ENCODE results near the gene MACROD2. TPM values are rescaled to one million over a fixed set of nuclear protein-coding genes. Genes with fewer than 3 reads are reported as not detected.

Gene MACROD2
- total RNA-seq, 1 donor from 2014 or later, result 2.5 TPM

DNA sequence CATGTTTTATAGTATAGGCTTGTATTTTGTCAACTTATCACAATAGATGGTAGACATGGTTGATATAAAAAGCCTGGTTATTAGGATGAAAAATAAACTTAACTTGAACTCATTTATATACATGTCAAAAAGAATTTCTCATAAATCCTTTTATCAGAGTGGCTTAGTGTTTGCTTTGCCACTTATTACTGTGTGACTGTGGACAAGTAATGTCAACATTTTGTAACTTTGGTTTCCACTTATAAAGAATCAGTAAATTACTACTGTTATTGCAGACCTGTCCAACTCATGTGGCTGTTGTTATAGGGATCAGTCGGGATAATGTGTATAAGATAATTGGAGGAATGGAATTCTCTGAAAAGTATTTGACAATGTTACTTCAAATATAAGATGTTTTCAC lies 1236.9 kb downstream of the MACROD2 start:
- no peak for DNase-seq (ENCODE audit: extremely low spot score, unreplicated experiment)
- H3K27me3 Mint-ChIP-seq (ENCODE audit: unreplicated experiment), result no peaks in the 10 kb centered on the region
- H3K27ac Mint-ChIP-seq (ENCODE audit: unreplicated experiment), result no peak overlapping the region
- peaks cover 4% of the 10 kb centered on the region for H3K9me3 Mint-ChIP-seq (ENCODE audit: unreplicated experiment)
- no peaks in the 10 kb centered on the region for H3K36me3 Mint-ChIP-seq (ENCODE audit: unreplicated experiment)
- no peaks in the 10 kb centered on the region for H3K4me1 Mint-ChIP-seq (ENCODE audit: unreplicated experiment)
- TF ChIP-seq CTCF (IDR thresholded peaks at IDR 0.05), result no peak
- H3K4me3 Mint-ChIP-seq (ENCODE audit: unreplicated experiment), result no peak overlapping the region

DNA sequence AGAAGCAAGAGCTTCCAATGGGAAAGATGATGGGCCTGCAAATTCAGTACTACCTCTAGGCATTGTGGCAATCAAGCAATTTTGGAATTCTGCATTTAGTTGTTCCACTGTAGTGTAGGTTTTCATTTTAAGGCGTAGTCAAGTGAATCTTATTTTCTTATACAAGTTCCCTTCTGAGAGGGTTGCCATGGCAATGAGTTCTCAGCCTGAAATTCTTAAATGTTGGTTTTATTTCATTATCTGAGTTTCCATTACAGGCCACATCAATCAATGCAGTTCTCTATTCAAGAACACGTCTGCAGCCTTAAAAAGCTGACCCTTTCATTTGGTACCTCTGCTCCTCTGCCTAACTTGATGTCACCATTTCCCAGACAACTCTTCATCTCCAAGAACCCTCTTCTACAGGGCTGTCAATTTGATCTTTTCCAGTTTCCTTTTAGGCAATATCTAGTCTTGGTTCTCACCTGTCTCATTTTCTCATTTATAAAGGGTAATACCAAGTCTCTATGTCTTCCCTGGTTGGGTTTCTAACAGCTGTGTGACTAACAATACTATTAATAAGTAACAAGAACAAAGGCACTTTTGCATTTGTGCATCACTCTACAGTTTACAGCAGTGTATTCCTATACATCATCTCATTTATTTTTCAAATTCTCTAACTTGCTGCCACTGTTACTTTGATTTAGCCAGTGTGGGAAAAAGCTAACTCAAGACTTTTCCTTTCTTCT lies 1240.3 kb downstream of the MACROD2 start:
- no peak overlapping the region for H3K4me3 Mint-ChIP-seq (ENCODE audit: unreplicated experiment)
- no peak overlapping the region for H3K27ac Mint-ChIP-seq (ENCODE audit: unreplicated experiment)
- no peak for DNase-seq (ENCODE audit: extremely low spot score, unreplicated experiment)
- peaks cover 12% of the 10 kb centered on the region for H3K4me1 Mint-ChIP-seq (ENCODE audit: unreplicated experiment)
- no peaks in the 10 kb centered on the region for H3K9me3 Mint-ChIP-seq (ENCODE audit: unreplicated experiment)
- no peaks in the 10 kb centered on the region for H3K27me3 Mint-ChIP-seq (ENCODE audit: unreplicated experiment)
- TF ChIP-seq CTCF (IDR thresholded peaks at IDR 0.05), result no peak
- H3K36me3 Mint-ChIP-seq (ENCODE audit: unreplicated experiment), result no peaks in the 10 kb centered on the region

DNA sequence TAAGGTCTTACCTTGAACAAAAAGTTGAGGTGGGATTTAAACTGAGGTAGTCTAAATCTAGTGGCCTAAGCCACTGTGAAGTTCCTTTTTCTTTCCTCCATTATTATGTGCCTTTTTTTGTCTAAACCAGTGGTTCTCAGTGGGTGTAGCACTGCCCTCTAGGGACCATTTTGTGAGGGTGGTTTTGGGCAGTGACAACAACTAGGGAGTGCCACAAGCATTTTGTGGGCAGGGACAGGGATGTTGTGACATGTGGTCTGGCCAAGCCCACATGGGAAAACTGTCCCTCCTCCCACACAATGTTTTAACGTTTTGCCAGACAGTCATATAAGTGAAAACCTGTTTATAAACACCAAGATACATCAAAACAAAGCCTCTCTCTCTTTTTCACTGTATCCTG lies 1241.5 kb downstream of the MACROD2 start:
- peak; percentile 33 for TF ChIP-seq CTCF (IDR thresholded peaks at IDR 0.05)
- Mint-ChIP-seq H3K27me3 (ENCODE audit: unreplicated experiment) (no peaks in the 10 kb centered on the region), H3K9me3 (ENCODE audit: unreplicated experiment) (no peaks in the 10 kb centered on the region), H3K27ac (ENCODE audit: unreplicated experiment) (no peak overlapping the region), H3K4me1 (ENCODE audit: unreplicated experiment) (peaks cover 22% of the 10 kb centered on the region), H3K36me3 (ENCODE audit: unreplicated experiment) (no peaks in the 10 kb centered on the region), H3K4me3 (ENCODE audit: unreplicated experiment) (no peak overlapping the region)
- no peak for DNase-seq (ENCODE audit: extremely low spot score, unreplicated experiment)

GRCh38 chr20:15239542-15240206 lies 1244.4 kb downstream of the MACROD2 start:
- no peak for TF ChIP-seq CTCF (IDR thresholded peaks at IDR 0.05)
- Mint-ChIP-seq H3K27ac (ENCODE audit: unreplicated experiment) (no peak overlapping the region), H3K4me3 (ENCODE audit: unreplicated experiment) (no peak overlapping the region), H3K27me3 (ENCODE audit: unreplicated experiment) (no peaks in the 10 kb centered on the region), H3K9me3 (ENCODE audit: unreplicated experiment) (no peaks in the 10 kb centered on the region), H3K36me3 (ENCODE audit: unreplicated experiment) (no peaks in the 10 kb centered on the region), H3K4me1 (ENCODE audit: unreplicated experiment) (peaks cover 25% of the 10 kb centered on the region)
- DNase-seq (ENCODE audit: extremely low spot score, unreplicated experiment), result no peak

- H3K9me3 Mint-ChIP-seq (ENCODE audit: unreplicated experiment), result no peaks in the 10 kb centered on the region
- H3K4me3 Mint-ChIP-seq (ENCODE audit: unreplicated experiment), result no peak overlapping the region
- no peak for TF ChIP-seq CTCF (IDR thresholded peaks at IDR 0.05)
- DNase-seq (ENCODE audit: extremely low spot score, unreplicated experiment), result no peak
- peaks cover 25% of the 10 kb centered on the region for H3K4me1 Mint-ChIP-seq (ENCODE audit: unreplicated experiment)
- H3K27me3 Mint-ChIP-seq (ENCODE audit: unreplicated experiment), result no peaks in the 10 kb centered on the region
- H3K27ac Mint-ChIP-seq (ENCODE audit: unreplicated experiment), result no peak overlapping the region
- H3K36me3 Mint-ChIP-seq (ENCODE audit: unreplicated experiment), result no peaks in the 10 kb centered on the region
Observed at GRCh38 chr20:15240801-15241200, 1245.5 kb downstream of the MACROD2 start.

All from osteocyte (in vitro differentiated cells).